ENCODE data around the gene VWA5A. TPM values are rescaled to one million over a fixed set of nuclear protein-coding genes. Genes with fewer than 3 reads are reported as not detected.

VWA5A gene
- total RNA-seq, 2 donors from 2014 or later: 4.4 to 12.5 TPM

DNA sequence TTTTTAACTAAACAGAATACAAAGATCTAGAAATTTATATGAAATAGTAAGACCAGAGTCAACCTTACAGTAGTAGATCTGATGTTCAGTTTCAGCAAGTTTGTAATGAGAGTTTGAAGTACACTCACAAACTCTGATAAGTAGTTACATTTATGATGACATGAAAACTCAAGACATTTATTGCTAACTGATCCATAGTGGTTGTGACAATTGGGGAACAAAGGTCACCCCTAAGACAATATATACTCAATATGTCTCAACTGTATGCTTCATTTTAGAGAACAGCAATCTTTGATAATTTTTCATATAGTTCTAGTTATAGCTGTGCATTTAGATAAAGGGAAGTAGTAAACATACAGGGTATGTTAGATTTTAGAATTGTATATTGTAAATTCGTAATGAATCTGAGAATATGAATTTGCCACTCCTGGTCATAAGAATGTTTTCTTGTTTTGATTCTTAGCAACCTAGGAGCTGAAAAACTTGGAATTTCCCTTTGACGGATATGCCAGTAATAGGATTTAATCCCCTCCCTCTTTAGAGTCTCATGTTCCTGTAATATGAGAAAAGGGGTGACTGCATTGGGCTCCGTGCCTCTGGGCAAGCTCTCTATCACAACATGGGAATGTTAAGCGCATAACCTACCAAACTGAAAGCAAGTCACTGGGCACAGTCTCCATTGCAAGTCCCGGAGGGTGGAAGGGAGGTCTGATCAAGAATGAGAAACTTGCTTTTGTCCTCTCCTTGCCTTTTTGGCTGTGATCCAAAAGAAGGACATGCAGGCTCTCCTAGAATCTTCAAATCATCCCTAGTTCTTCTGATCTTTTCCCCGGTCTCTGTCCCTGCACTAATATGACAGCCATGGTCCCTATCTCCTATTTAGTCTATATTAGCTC is 79.3 kb downstream of the VWA5A start:
- no peak for DNase-seq (ENCODE audit: low spot score)
- Mint-ChIP-seq H3K9me3 (no peaks in the 10 kb centered on the region), H3K4me3 (no peak overlapping the region), H3K27ac (no peak overlapping the region), H3K27me3 (peaks cover 6 to 15% of the 10 kb centered on the region in 2 donors), H3K4me1 (ENCODE audit: low read depth in 2 of 2) (no peaks in the 10 kb centered on the region), H3K36me3 (no peaks in the 10 kb centered on the region)
- no peak for ATAC-seq

GRCh38 chr11:124195189-124195734 is 80.0 kb downstream of the VWA5A start:
- Mint-ChIP-seq H3K27ac (no peak overlapping the region), H3K36me3 (no peaks in the 10 kb centered on the region), H3K27me3 (peaks cover 6 to 15% of the 10 kb centered on the region in 2 donors), H3K4me1 (ENCODE audit: low read depth in 2 of 2) (no peaks in the 10 kb centered on the region), H3K4me3 (no peak overlapping the region), H3K9me3 (no peaks in the 10 kb centered on the region)
- DNase-seq (ENCODE audit: low spot score): no peak
- peak; percentile 64 to 70 for ATAC-seq

Other genes with a start within 250 kb of the VWA5A start
- not detected for gene TMEM225, start 229.8 kb upstream of the VWA5A start, total RNA-seq
- gene OR8D4, start 213.3 kb upstream of the VWA5A start, total RNA-seq: not detected
- gene OR4D5, start 175.8 kb upstream of the VWA5A start, total RNA-seq: not detected
- gene OR6T1, start 171.6 kb upstream of the VWA5A start, total RNA-seq: not detected
- not detected for gene OR10S1, start 137.7 kb upstream of the VWA5A start, total RNA-seq
- gene OR10G6, start 120.3 kb upstream of the VWA5A start, total RNA-seq: not detected
- gene OR10G4, start 102.5 kb upstream of the VWA5A start, total RNA-seq: not detected
- not detected for gene OR10G9, start 92.4 kb upstream of the VWA5A start, total RNA-seq
- not detected for gene OR10G8, start 88.7 kb upstream of the VWA5A start, total RNA-seq
- not detected for gene OR10G7, start 74.1 kb upstream of the VWA5A start, total RNA-seq
- gene OR10D3, start 67.9 kb downstream of the VWA5A start, total RNA-seq: not detected
- gene OR8G1, start 125.6 kb downstream of the VWA5A start, total RNA-seq: not detected
- not detected for gene OR8G5, start 140.9 kb downstream of the VWA5A start, total RNA-seq
- not detected for gene OR8D1, start 198.5 kb downstream of the VWA5A start, total RNA-seq
- not detected for gene OR8D2, start 204.7 kb downstream of the VWA5A start, total RNA-seq